HCT116 (cell line): ENCODE measurements around the gene NDUFA7. TPM values are rescaled to one million over a fixed set of nuclear protein-coding genes. Genes with fewer than 3 reads are reported as not detected.

Experiments
- ATAC-seq: fragments of 200-7000 bp; cut with Tn5 transposase; 2 replicates; pipeline ENCODE4 v1.9.1; 2020; ENCODE audit warnings: mild to moderate bottlenecking, moderate library complexity
- BruUV-seq: library from RNA; stranded (reverse); fragments of 400-500 nt; replicated peaks from 2 replicates; lab custom pipeline; 2021; lab: Mats Ljungman, UMichigan
- CTCF ChIA-PET: fragments of 300-600 bp; sonication (Branson Sonifier 250); formaldehyde crosslinking; loops from one replicate; lab custom pipeline; 2021; ENCODE audit warnings: antibody characterized with exemption; lab: Charles Lee
- POLR2A ChIA-PET: fragments of 300-600, 350-600 bp; sonication (Branson Sonifier 250); formaldehyde crosslinking; loops from one replicate; lab custom pipeline; 2021; ENCODE audit warnings: antibody characterized with exemption; lab: Charles Lee
- RAD21 ChIA-PET, 2 experiments: fragments of 300-600 bp; sonication (Branson Sonifier 250); formaldehyde crosslinking; loops; one replicate each; lab custom pipeline; 2023; ENCODE audit warnings: low total read pairs in 2 of 2; ENCODE audit not compliant: uncharacterized antibody in 2 of 2, unreplicated experiment in 2 of 2, low non-redundant PET in 1 of 2; lab: Charles Lee
- DNase-seq: peaks from one replicate; pipeline ENCODE4 v3.0.0-alpha.2; 2010; ENCODE audit warnings: low read depth, low spot score
- H2AFZ ChIP-seq: fragments of 200-600 bp; shearing (Covaris generic), sonication (generic); 2 replicates; pipeline ENCODE4 v1.6.1; 2017; ENCODE audit warnings: low read depth, mixed run types, mixed read lengths, antibody characterized with exemption, low read length; ENCODE audit not compliant: poor library complexity, severe bottlenecking
- H3K27ac ChIP-seq: 2 replicates; pipeline ENCODE4 v1.5.1; 2012; ENCODE audit warnings: low read depth, low read length
- H3K27me3 ChIP-seq: fragments of 200-600 bp; sonication (generic); 2 replicates; pipeline ENCODE4 v1.6.1; 2016; ENCODE audit warnings: mixed run types, low read length, mixed read lengths; ENCODE audit not compliant: insufficient read depth
- H3K36me3 ChIP-seq, 2 experiments: fragments of 200-500 bp in 1 of 2; fragments of 200-600 bp in 1 of 2; sonication (Bioruptor generic) in 1 of 2; sonication (generic) in 1 of 2; 2 replicates each; pipeline versions ENCODE4 v1.5.1 to v1.6.1; 2014 to 2016; ENCODE audit warnings: low read length in 2 of 2, inconsistent platforms in 1 of 2, mixed read lengths in 1 of 2, mixed run types in 1 of 2; ENCODE audit not compliant: insufficient read depth in 2 of 2, control insufficient read depth in 1 of 2
- H3K4me1 ChIP-seq, 2 experiments: fragments of 200-600 bp in 1 of 2; sonication (generic) in 1 of 2; 2 replicates each; pipeline versions ENCODE4 v1.5.1 to v1.6.1; 2012 to 2017; ENCODE audit warnings: low read length in 2 of 2, inconsistent platforms in 1 of 2, mild to moderate bottlenecking in 1 of 2, mixed read lengths in 1 of 2, mixed run types in 1 of 2, moderate library complexity in 1 of 2; ENCODE audit not compliant: insufficient read depth in 2 of 2, control insufficient read depth in 1 of 2
- H3K4me2 ChIP-seq: fragments of 200-600 bp; sonication (generic); 2 replicates; pipeline ENCODE4 v1.6.1; 2017; ENCODE audit warnings: mixed run types, low read length, mixed read lengths
- H3K4me3 ChIP-seq, 2 experiments: fragments of 200-600 bp in 1 of 2; sonication (generic) in 1 of 2; replicated peaks in 1 of 2; 2 replicates each; pipeline ENCODE4 v1.5.1; 2011 to 2016; ENCODE audit warnings: low read length in 2 of 2, control low read depth in 1 of 2, low read depth in 1 of 2, mild to moderate bottlenecking in 1 of 2, mixed read lengths in 1 of 2, mixed run types in 1 of 2
- H3K79me2 ChIP-seq: fragments of 200-600 bp; sonication (generic); 2 replicates; pipeline ENCODE4 v1.6.1; 2017; ENCODE audit warnings: mild to moderate bottlenecking, mixed run types, low read length, moderate library complexity, mixed read lengths; ENCODE audit not compliant: insufficient read depth
- H3K9ac ChIP-seq: fragments of 200-600 bp; sonication (generic); 2 replicates; pipeline ENCODE4 v1.6.1; 2016; ENCODE audit warnings: low read length, mixed read lengths
- H3K9me2 ChIP-seq: fragments of 200-600 bp; sonication (generic), shearing (Covaris generic); 2 replicates; pipeline ENCODE4 v1.6.1; 2017; ENCODE audit warnings: mixed run types, mild to moderate bottlenecking, moderate library complexity; ENCODE audit not compliant: insufficient read depth
- H3K9me3 ChIP-seq, 2 experiments: fragments of 200-500 bp in 1 of 2; fragments of 200-600 bp in 1 of 2; sonication (Bioruptor generic) in 1 of 2; sonication (generic) in 1 of 2; 2 replicates each; pipeline ENCODE4 v1.6.1; 2014 to 2017; ENCODE audit warnings: low read length in 2 of 2, mixed read lengths in 2 of 2, inconsistent platforms in 1 of 2, low read depth in 1 of 2, mild to moderate bottlenecking in 1 of 2, mixed run types in 1 of 2, moderate library complexity in 1 of 2; ENCODE audit not compliant: control insufficient read depth in 1 of 2, insufficient read depth in 1 of 2
- H4K20me1 ChIP-seq: fragments of 200-600 bp; sonication (generic), shearing (Covaris generic); 2 replicates; pipeline ENCODE4 v1.6.1; 2017; ENCODE audit warnings: mixed run types, mild to moderate bottlenecking, moderate library complexity; ENCODE audit not compliant: insufficient read depth
- CBX3 ChIP-seq: IDR thresholded peaks from 2 replicates; pipeline ENCODE4 v1.6.1; 2012; ENCODE audit warnings: low read depth
- CEBPB ChIP-seq: IDR thresholded peaks from 2 replicates; pipeline ENCODE4 v1.6.1; 2012; ENCODE audit warnings: low read depth
- ELF1 ChIP-seq: IDR thresholded peaks from 2 replicates; pipeline ENCODE4 v1.6.1; 2012; ENCODE audit warnings: low read depth, borderline replicate concordance
- EZH2phosphoT487 ChIP-seq: fragments of 200-600 bp; IDR thresholded peaks from 2 replicates; pipeline ENCODE4 v1.6.1; 2018; ENCODE audit warnings: antibody characterized with exemption, borderline replicate concordance
- FOSL1 ChIP-seq: IDR thresholded peaks from 2 replicates; pipeline ENCODE4 v1.6.1; 2012; ENCODE audit warnings: low read depth
- JUND ChIP-seq: IDR thresholded peaks from 2 replicates; pipeline ENCODE4 v1.6.1; 2012
- POLR2AphosphoS5 ChIP-seq: IDR thresholded peaks from 2 replicates; pipeline ENCODE4 v1.6.1; 2011; ENCODE audit warnings: mild to moderate bottlenecking, low read depth, low read length, moderate library complexity
- RAD21 ChIP-seq: IDR thresholded peaks from 2 replicates; pipeline ENCODE4 v1.6.1; 2012; ENCODE audit warnings: low read depth, mild to moderate bottlenecking
- SIN3A ChIP-seq: IDR thresholded peaks from 2 replicates; pipeline ENCODE4 v1.6.1; 2012; ENCODE audit warnings: low read depth
- SP1 ChIP-seq: IDR thresholded peaks from 2 replicates; pipeline ENCODE4 v1.6.1; 2012; ENCODE audit warnings: low read depth
- SRF ChIP-seq: IDR thresholded peaks from 2 replicates; pipeline ENCODE4 v1.6.1; 2012; ENCODE audit warnings: low read depth
- TCF7L2 ChIP-seq: IDR thresholded peaks from 2 replicates; pipeline ENCODE4 v1.7.0; 2011; ENCODE audit warnings: borderline replicate concordance, inconsistent platforms; ENCODE audit not compliant: insufficient read depth, insufficient read length; ENCODE audit errors: extremely low read depth
- YY1 ChIP-seq: IDR thresholded peaks from 2 replicates; pipeline ENCODE4 v1.6.1; 2011; ENCODE audit warnings: low read length, low read depth, moderate library complexity, mild to moderate bottlenecking; ENCODE audit not compliant: insufficient replicate concordance; ENCODE audit errors: extremely low read depth
- ZFX ChIP-seq: fragments of 450-650 bp; IDR thresholded peaks from 2 replicates; pipeline ENCODE4 v1.6.1; 2017
- ZNF274 ChIP-seq: fragments of 200-500 bp; sonication (Bioruptor generic); IDR thresholded peaks from 2 replicates; pipeline ENCODE4 v1.6.1; 2014; ENCODE audit warnings: mild to moderate bottlenecking, low read depth, low read length, inconsistent platforms
- intact Hi-C: fragments of 100-400 bp; cut with micrococcal nuclease; formaldehyde crosslinking; loops from 2 replicates; pipeline ENCODE4 v1.10.0; 2022
- total RNA-seq: library from RNA; stranded (reverse); gene quantifications from one replicate; pipeline ENCODE4 v1.2.1, GENCODE V29; 2021; ENCODE audit not compliant: unreplicated experiment
- TF ChIP-seq, protein P1 (sequence below): IDR thresholded peaks from 2 replicates; pipeline ENCODE4 v1.6.1; 2012
- TF ChIP-seq, protein P2 (sequence below): IDR thresholded peaks from 2 replicates; pipeline ENCODE4 v1.6.1; 2012
- TF ChIP-seq, protein P3 (sequence below): IDR thresholded peaks from 2 replicates; pipeline ENCODE4 v1.6.1; 2011; ENCODE audit warnings: mild to moderate bottlenecking, low read length, moderate library complexity; ENCODE audit not compliant: insufficient replicate concordance; ENCODE audit errors: extremely low read depth

Gene NDUFA7
- total RNA-seq, 1 experiment from 2014 or later: 86.9 TPM

DNA sequence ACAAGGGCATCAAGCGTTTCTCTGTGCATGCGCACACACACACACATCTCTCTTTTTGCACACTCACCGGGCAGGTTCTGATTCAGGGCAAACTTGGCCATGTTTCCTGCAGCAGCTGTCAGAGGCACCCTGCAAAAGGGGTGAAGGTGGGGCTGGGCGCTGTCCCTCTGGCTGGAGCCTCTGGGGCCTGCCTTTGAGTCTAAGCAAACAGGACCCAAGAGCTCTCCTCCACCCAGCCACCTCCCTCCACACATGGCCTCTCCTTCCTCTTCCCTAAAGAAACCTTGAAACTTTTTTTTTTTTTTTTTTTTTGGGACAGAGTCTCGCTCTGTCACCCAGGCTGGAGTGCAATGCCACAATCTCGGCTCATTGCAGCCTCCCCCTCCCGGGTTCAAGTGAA lies 16.6 kb upstream of the NDUFA7 start:
- ATAC-seq: no peak
- no peak for TF ChIP-seq CBX3
- TF ChIP-seq SP1: no peak
- no peak for TF ChIP-seq TCF7L2
- no peak for TF ChIP-seq FOSL1
- no peak for TF ChIP-seq ELF1
- TF ChIP-seq YY1: no peak
- TF ChIP-seq ZFX: no peak
- TF ChIP-seq EZH2phosphoT487: no peak
- no peak for TF ChIP-seq RAD21
- no peak for TF ChIP-seq JUND
- TF ChIP-seq, protein P1, sequence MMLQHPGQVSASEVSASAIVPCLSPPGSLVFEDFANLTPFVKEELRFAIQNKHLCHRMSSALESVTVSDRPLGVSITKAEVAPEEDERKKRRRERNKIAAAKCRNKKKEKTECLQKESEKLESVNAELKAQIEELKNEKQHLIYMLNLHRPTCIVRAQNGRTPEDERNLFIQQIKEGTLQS: no peak
- no peak for TF ChIP-seq SRF
- no peak for TF ChIP-seq POLR2AphosphoS5
- no peak for TF ChIP-seq ZNF274
- no peak for TF ChIP-seq SIN3A
- TF ChIP-seq, protein P2, sequence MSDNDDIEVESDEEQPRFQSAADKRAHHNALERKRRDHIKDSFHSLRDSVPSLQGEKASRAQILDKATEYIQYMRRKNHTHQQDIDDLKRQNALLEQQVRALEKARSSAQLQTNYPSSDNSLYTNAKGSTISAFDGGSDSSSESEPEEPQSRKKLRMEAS: no peak
- no peak for TF ChIP-seq CEBPB
- TF ChIP-seq, protein P3, sequence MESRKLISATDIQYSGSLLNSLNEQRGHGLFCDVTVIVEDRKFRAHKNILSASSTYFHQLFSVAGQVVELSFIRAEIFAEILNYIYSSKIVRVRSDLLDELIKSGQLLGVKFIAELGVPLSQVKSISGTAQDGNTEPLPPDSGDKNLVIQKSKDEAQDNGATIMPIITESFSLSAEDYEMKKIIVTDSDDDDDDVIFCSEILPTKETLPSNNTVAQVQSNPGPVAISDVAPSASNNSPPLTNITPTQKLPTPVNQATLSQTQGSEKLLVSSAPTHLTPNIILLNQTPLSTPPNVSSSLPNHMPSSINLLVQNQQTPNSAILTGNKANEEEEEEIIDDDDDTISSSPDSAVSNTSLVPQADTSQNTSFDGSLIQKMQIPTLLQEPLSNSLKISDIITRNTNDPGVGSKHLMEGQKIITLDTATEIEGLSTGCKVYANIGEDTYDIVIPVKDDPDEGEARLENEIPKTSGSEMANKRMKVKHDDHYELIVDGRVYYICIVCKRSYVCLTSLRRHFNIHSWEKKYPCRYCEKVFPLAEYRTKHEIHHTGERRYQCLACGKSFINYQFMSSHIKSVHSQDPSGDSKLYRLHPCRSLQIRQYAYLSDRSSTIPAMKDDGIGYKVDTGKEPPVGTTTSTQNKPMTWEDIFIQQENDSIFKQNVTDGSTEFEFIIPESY: no peak
- TF ChIP-seq, all 23 proteins: peak for 0
- Histone ChIP-seq H3K27ac (no peak overlapping the region), H3K4me1 (peaks cover 18 to 33% of the 10 kb centered on the region in 2 experiments), H3K4me3 (no peak overlapping the region), H4K20me1 (no peaks in the 10 kb centered on the region), H3K36me3 (no peaks in the 10 kb centered on the region), H3K4me2 (peak overlapping the region; percentile 32), H2AFZ (no peak overlapping the region), H3K27me3 (no peaks in the 10 kb centered on the region), H3K9ac (no peak overlapping the region), H3K9me3 (no peaks in the 10 kb centered on the region), H3K9me2 (no peaks in the 10 kb centered on the region), H3K79me2 (peaks cover 15% of the 10 kb centered on the region)
- CTCF ChIA-PET: interaction anchor here (1.6 kb wide), 1 partner anchor 16 kb away, joined by 3 read pairs; no protein-coding TSS in a partner anchor
- BruUV-seq: no TSS peak
- no peak for DNase-seq
- RAD21 ChIA-PET: no interaction called here
- intact Hi-C loops: loop anchor here (10.0 kb wide), 1 partner anchor 183 kb away; no protein-coding TSS in a partner anchor
- POLR2A ChIA-PET: interaction anchor here (0.6 kb wide), 2 partner anchors 12 to 15 kb away, joined by 3 to 4 read pairs; no protein-coding TSS in a partner anchor
